SKM-1 (cell line): ENCODE measurements around the gene DENND1A.

ENCODE experiments used
- DNase-seq: peaks from one replicate; lab custom pipeline; 2025; ENCODE audit not compliant: unreplicated experiment; lab: John Stamatoyannopoulos, UW

The DENND1A gene

GRCh38 chr9:123421186-123421585, 508.7 kb downstream of the DENND1A start:
- no peak for DNase-seq

GRCh38 chr9:123420592-123421111, 509.3 kb downstream of the DENND1A start:
- no peak for DNase-seq

- DNase-seq, result no peak
Measured at GRCh38 chr9:123419721-123420591, 510.0 kb downstream of the DENND1A start.

DNA sequence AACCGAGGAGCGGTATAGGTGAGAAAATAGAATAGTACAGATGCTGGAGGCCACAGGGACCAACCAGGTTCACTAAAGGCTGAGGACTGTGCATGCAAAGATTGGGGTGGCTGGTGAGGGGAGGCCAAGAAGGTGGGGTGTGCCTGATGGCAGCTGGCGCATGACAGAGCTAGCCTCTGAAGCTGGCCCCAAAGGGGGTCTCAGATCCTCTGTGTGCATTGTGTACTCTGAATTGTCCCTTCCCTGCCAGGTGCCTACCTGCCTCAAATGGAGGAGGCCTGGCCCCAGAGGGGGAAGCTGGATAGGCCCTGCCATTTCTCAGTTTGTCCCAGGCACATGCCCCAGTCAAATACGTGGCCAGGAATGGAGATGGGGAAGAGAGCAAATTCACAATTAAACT, 510.8 kb downstream of the DENND1A start:
- DNase-seq, result no peak

DNA sequence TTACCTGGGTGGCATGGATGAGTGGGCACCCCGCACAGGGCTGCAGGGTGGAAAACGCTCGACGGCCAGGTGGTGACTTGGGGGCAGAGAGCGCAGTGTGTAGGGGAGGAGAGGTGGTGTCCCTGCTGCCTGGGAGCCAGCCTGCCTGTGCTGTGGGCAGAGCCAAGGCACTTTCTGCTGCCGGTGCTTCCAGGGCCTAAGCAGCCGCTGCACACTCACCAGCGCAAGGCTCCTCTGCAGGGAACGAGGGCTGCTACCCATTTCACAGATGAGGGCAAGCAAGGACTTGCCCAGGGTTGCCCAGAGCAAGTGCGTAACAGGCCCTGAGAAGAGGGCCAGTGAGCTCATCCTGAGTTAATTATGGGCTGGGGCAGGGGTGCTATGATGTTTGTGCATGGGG, 511.4 kb downstream of the DENND1A start:
- DNase-seq, result no peak

- DNase-seq, result no peak
Measured at GRCh38 chr9:123418052-123418430, 511.9 kb downstream of the DENND1A start.

- no peak for DNase-seq
Measured at GRCh38 chr9:123417289-123418051, 512.5 kb downstream of the DENND1A start.

DNA sequence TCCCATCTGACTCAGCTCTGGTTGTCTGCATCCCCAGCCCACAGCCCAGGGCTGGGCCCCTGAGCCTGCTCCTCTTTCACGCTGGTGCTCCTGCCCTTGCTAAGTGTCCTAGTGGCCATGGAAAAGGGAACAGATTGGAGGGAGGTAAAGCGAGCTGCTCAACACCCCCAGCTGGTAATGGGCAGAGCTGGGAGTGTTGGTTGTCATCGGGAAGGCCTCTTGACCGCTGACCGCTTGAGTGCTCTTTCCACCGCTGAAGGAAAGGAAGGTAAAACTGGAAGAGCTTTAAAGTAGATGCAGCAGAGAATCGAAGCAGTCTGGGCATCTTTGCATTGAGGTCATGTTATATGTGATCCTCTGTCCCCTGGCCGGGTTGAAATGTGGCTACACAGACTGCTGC, 513.8 kb downstream of the DENND1A start:
- DNase-seq, result no peak

DNA sequence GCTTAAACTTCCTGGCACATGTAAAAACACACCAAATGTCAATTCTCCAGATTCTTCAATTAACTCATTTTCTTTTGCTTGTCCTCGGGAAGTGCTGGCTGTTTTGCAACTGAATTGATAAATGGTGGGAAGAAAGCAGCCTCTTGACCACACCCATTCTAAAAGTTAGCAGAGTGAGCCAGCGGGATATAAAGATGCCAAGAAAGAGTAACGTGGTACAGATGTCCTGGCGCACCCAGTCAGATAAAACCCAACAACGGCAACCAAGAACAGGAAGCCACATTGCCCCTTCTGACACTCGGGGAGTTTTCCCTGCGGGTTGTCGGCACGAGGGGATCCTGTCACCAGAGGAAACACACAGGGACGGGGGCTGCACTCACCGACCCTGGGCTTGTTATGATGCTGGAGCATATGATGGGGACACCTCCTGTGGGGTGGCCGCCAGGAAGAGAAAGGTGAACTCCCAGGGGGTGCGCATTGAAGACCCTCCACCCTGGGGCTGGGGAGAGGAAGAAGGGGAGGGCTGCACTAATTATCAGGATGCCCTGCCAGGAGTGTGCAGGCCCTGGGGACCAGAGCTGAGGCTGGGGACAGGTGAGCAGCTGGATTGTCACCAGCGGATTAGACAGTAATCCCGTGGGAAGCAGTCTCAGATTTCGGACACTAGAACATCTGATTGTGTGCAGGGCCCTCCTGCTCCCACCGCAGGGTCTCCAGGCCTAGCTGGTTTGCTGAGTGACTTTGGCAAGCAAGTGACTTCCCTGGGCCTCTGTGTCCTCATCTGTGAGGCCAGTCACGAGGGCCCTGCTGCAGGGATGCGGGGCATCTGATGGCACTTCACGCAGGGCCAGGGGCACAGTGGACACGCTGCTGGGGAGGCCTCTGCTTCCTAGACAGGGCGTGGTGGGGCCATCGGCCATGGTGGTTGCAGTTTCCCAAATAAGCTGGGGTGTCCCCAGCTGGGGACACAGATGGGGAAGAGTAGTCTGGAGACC, 514.7 kb downstream of the DENND1A start:
- DNase-seq, result no peak

DNA sequence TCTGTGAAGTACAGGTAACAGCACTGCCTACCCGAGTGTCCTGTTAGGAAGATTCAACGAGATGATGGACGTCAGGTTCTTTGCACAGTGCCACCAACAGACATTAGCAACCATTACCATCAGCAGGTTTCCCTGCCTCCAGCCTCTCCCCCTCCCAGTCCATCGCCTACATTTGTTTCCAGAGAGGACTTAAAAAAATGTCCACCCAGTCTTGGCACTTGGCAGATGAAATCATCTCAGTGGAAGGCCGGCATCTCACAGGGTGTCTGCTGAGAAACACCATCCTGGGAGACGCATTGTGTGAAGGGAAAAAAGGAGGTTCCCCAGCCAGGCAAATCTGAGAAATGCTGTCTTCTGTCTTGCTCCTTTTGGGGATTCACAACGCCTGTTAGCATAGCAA, 515.7 kb downstream of the DENND1A start:
- DNase-seq, result no peak

DNA sequence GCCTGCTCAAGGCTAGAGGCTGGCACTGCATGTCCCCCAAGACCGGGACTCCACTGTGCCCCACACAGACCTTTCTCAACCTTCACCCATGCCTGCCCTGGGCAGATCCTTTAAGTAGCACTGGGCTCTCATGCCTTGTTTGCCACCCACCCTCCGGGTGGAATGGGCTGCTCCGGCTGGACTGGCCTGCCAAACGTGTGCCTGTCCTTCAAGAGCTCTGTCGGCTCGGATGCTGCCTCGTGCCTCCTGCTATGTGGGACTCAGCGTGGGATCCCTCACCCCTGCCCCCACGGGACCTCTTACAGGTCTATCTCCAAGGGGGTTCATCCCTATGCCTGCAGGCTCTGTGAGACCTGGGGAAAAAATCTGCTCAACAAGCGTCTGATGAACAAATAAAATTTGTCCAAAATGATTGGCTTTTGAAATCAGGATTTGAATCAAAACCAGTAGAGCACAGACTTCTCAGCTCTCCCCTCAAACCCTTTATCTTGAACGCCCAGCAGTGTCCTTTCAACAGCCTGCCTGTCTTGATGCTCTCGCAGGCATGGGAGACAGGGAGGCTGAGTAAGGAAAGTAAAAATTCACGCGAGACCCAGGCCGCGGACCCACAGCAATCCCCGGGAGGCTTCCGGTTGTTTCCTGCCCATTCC, 517.6 kb downstream of the DENND1A start:
- DNase-seq, result no peak

GRCh38 chr9:123411636-123412035, 518.3 kb downstream of the DENND1A start:
- DNase-seq, result no peak

DNA sequence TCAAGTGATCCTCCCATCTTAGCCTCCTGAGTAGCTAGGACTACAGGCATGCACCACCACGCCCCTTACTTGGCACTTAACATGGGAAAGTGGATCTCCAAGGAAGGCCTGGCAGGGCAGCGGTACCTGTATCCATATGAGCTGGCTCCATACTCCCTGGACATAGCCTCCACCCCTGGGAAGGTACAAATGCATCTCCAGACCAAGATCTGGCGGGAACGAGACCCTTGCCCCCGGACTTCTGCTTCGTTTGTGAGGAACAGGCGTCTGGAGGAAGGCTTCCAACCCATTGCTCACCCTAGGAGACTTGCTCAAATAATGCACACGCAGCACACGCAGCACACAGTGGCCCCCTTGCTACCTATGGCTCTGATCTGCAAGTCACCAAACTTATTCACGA, 518.7 kb downstream of the DENND1A start:
- no peak for DNase-seq

DNA sequence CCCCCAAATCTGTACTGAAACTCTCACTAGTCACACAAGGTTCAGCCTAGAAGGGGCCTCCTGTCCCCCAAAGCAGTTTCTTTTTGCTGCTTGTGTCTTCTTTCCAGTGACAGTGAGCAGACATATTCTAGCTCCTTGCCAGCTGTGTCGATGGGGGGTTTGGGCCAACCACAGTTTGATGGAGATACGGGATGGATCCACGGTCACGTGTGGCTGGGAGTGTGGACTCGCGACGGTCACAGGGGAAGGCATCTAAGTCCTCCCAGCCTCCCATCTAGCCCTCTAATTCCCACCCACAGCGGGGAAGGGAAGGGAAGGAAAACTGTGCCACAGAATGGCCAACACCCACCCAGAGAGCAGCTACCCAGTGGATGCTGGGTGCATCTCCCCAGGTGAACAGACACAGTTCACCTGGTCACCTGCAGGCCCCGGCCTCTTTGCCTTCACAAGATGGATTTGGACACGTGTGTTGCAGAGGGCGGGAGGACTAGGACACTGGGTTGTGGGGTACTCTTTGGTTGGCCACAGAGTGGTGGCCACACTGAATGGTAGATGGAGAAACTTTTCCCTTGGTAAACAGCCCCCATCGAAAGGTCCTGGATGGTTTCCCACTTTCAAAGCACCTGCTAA, 519.5 kb downstream of the DENND1A start:
- no peak for DNase-seq

GRCh38 chr9:123408313-123409262, 521.3 kb downstream of the DENND1A start:
- no peak for DNase-seq

GRCh38 chr9:123407217-123407851, 522.6 kb downstream of the DENND1A start:
- DNase-seq, result no peak

DNA sequence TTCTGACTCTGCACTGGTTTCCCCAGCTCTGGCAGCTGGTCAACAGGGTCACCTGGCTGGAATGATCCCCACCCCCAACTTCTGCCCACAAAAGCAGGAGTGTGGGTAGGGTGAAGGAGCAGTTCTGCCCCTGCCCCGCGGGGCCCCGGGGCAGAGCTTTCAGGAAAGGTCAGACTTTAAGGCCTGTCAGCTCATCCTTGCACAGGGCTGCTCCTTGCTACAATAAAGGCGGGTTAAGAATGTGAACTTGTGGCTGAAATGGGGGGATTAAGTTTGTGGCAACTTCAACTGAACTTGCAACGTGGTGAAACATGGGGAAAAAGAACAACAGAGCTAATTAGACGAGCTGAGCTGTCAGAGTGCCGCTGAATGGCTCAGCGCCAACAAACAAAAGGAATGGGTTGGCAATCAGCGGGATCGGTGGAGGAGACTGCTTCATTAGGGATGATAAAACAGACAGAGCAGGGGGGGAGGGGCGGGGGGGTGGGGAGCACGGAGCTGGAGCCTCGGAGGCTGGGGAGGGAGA, 523.2 kb downstream of the DENND1A start:
- no peak for DNase-seq

DNA sequence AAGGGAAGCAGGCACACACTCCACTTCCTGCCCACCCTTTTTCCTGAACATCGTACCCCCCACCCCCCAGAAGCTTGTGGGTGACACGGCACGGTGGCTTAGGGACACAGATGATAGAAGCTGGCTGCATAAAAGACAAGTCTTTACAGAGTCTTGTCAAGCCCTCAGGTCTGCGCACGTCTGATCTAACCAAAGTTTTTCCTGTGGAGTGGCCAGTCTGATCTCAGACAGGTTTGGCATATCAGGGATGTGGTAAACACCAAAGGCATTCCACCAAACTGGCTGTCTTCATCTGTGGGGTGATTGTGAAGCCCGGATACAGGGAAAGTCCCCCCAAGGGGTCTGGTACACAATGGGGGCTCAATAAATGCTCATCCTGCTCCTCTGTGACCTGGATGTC, 523.9 kb downstream of the DENND1A start:
- DNase-seq, result no peak
